Activated CD8-positive, alpha-beta T cell treated with anti-CD3 and anti-CD28 coated beads, Interleukin-2, amount 10 ng/mL, durations not matched to agents 7 days and 5 days (primary cell): Measurements from ENCODE around the gene TBC1D4. TPM values are rescaled to one million over a fixed set of nuclear protein-coding genes. Genes with fewer than 3 reads are reported as not detected.

ENCODE experiments used
- ATAC-seq: fragments of 150-1000 bp; cut with Tn5 transposase; one replicate; pipeline ENCODE4 v1.10.0; 2021; ENCODE audit warnings: moderate library complexity
- CTCF ChIA-PET: fragments of 350-600 bp; sonication (Branson Sonifier 250); formaldehyde crosslinking; loops from one replicate; lab custom pipeline; 2021; ENCODE audit warnings: antibody characterized with exemption; lab: Charles Lee
- POLR2A ChIA-PET: fragments of 350-600 bp; sonication (Branson Sonifier 250); formaldehyde crosslinking; loops from one replicate; lab custom pipeline; 2021; ENCODE audit warnings: antibody characterized with exemption; lab: Charles Lee
- DNase-seq: peaks from one replicate; pipeline ENCODE4 v3.0.0-alpha.2; 2020
- H3K27ac Mint-ChIP-seq: one replicate; pipeline ENCODE4 v1.8.0; 2021; ENCODE audit warnings: mild to moderate bottlenecking, mixed read lengths
- H3K27me3 Mint-ChIP-seq: one replicate; pipeline ENCODE4 v1.8.0; 2021; ENCODE audit warnings: low read depth, mixed read lengths
- H3K36me3 Mint-ChIP-seq: one replicate; pipeline ENCODE4 v1.8.0; 2021; ENCODE audit warnings: low read depth, mixed read lengths
- H3K4me1 Mint-ChIP-seq: one replicate; pipeline ENCODE4 v1.8.0; 2021; ENCODE audit warnings: low read depth, mixed read lengths
- H3K4me3 Mint-ChIP-seq: one replicate; pipeline ENCODE4 v1.8.0; 2021; ENCODE audit warnings: mild to moderate bottlenecking, mixed read lengths
- H3K9me3 Mint-ChIP-seq: one replicate; pipeline ENCODE4 v1.8.0; 2022; ENCODE audit warnings: mixed read lengths; ENCODE audit not compliant: insufficient read depth
- total RNA-seq, 2 experiments: library from RNA; stranded (reverse); gene quantifications; one replicate each; pipeline ENCODE4 v1.2.3, GENCODE V29; 2021

Gene TBC1D4
- total RNA-seq, 2 experiments from 2014 or later = 12.7 to 13.4 TPM

- ChIA-PET CTCF (interaction anchor here (1.5 kb wide), 1 partner anchor 34 kb away, joined by 4 read pairs; no protein-coding TSS in a partner anchor), POLR2A (no interaction called here)
- DNase-seq (no peak), ATAC-seq (no peak)
- Mint-ChIP-seq H3K36me3 (no peaks in the 10 kb centered on the region), H3K27me3 (no peaks in the 10 kb centered on the region), H3K27ac (no peak overlapping the region), H3K4me3 (no peak overlapping the region), H3K4me1 (no peaks in the 10 kb centered on the region), H3K9me3 (no peaks in the 10 kb centered on the region)
These were observed 69.9 kb downstream of the TBC1D4 start for GRCh38 chr13:75411924-75412537.

GRCh38 chr13:75410207-75410606 is 71.8 kb downstream of the TBC1D4 start:
- H3K4me3 Mint-ChIP-seq = no peak overlapping the region
- H3K9me3 Mint-ChIP-seq = no peaks in the 10 kb centered on the region
- no peak for DNase-seq
- H3K27ac Mint-ChIP-seq = no peak overlapping the region
- no peaks in the 10 kb centered on the region for H3K36me3 Mint-ChIP-seq
- POLR2A ChIA-PET = no interaction called here
- CTCF ChIA-PET = no interaction called here
- no peaks in the 10 kb centered on the region for H3K27me3 Mint-ChIP-seq
- H3K4me1 Mint-ChIP-seq = no peaks in the 10 kb centered on the region
- no peak for ATAC-seq

- H3K36me3 Mint-ChIP-seq = no peaks in the 10 kb centered on the region
- no peaks in the 10 kb centered on the region for H3K4me1 Mint-ChIP-seq
- no peak overlapping the region for H3K27ac Mint-ChIP-seq
- ChIA-PET CTCF (no interaction called here), POLR2A (no interaction called here)
- ATAC-seq (no peak), DNase-seq (no peak)
- H3K27me3 Mint-ChIP-seq = peaks cover 7% of the 10 kb centered on the region
- no peak overlapping the region for H3K4me3 Mint-ChIP-seq
- no peaks in the 10 kb centered on the region for H3K9me3 Mint-ChIP-seq
These were observed 74.0 kb downstream of the TBC1D4 start for GRCh38 chr13:75407998-75408397.

GRCh38 chr13:75407473-75407872 is 74.5 kb downstream of the TBC1D4 start:
- Mint-ChIP-seq H3K27me3 (peaks cover 7% of the 10 kb centered on the region), H3K9me3 (no peaks in the 10 kb centered on the region), H3K36me3 (no peaks in the 10 kb centered on the region), H3K4me1 (no peaks in the 10 kb centered on the region), H3K4me3 (no peak overlapping the region), H3K27ac (no peak overlapping the region)
- ATAC-seq (no peak), DNase-seq (no peak)
- ChIA-PET POLR2A (no interaction called here), CTCF (no interaction called here)

GRCh38 chr13:75405976-75406703 is 75.8 kb downstream of the TBC1D4 start:
- ChIA-PET CTCF (no interaction called here), POLR2A (no interaction called here)
- H3K36me3 Mint-ChIP-seq = no peaks in the 10 kb centered on the region
- H3K4me1 Mint-ChIP-seq = no peaks in the 10 kb centered on the region
- ATAC-seq (no peak), DNase-seq (no peak)
- peaks cover 9% of the 10 kb centered on the region for H3K27me3 Mint-ChIP-seq
- H3K4me3 Mint-ChIP-seq = no peak overlapping the region
- H3K9me3 Mint-ChIP-seq = no peaks in the 10 kb centered on the region
- no peak overlapping the region for H3K27ac Mint-ChIP-seq

- Mint-ChIP-seq H3K27ac (no peak overlapping the region), H3K4me1 (no peaks in the 10 kb centered on the region), H3K36me3 (no peaks in the 10 kb centered on the region), H3K9me3 (no peaks in the 10 kb centered on the region), H3K27me3 (peaks cover 9% of the 10 kb centered on the region), H3K4me3 (no peak overlapping the region)
- ChIA-PET POLR2A (no interaction called here), CTCF (no interaction called here)
- ATAC-seq = no peak
- DNase-seq = no peak
These were observed 77.2 kb downstream of the TBC1D4 start for GRCh38 chr13:75404726-75405125.

- no peak for ATAC-seq
- Mint-ChIP-seq H3K9me3 (no peaks in the 10 kb centered on the region), H3K4me3 (no peak overlapping the region), H3K27ac (no peak overlapping the region), H3K36me3 (no peaks in the 10 kb centered on the region), H3K27me3 (peaks cover 9% of the 10 kb centered on the region), H3K4me1 (no peaks in the 10 kb centered on the region)
- CTCF ChIA-PET = interaction anchor here (0.8 to 1.2 kb wide), 3 partner anchors 27 to 31 kb away, joined by 3 to 4 read pairs (median 3); no protein-coding TSS in a partner anchor
- DNase-seq = no peak
- POLR2A ChIA-PET = no interaction called here
These were observed 79.2 kb downstream of the TBC1D4 start for GRCh38 chr13:75402787-75403186.

- POLR2A ChIA-PET = no interaction called here
- Mint-ChIP-seq H3K9me3 (no peaks in the 10 kb centered on the region), H3K36me3 (no peaks in the 10 kb centered on the region), H3K4me3 (no peak overlapping the region), H3K27ac (no peak overlapping the region), H3K4me1 (no peaks in the 10 kb centered on the region), H3K27me3 (peaks cover 9% of the 10 kb centered on the region)
- no peak for ATAC-seq
- no peak for DNase-seq
- CTCF ChIA-PET = no interaction called here
These were observed 81.2 kb downstream of the TBC1D4 start for GRCh38 chr13:75400775-75401174.

GRCh38 chr13:75399879-75400217 is 82.1 kb downstream of the TBC1D4 start:
- ATAC-seq (no peak), DNase-seq (no peak)
- CTCF ChIA-PET = no interaction called here
- no peak overlapping the region for H3K27ac Mint-ChIP-seq
- H3K27me3 Mint-ChIP-seq = peaks cover 9% of the 10 kb centered on the region
- no peaks in the 10 kb centered on the region for H3K4me1 Mint-ChIP-seq
- H3K36me3 Mint-ChIP-seq = no peaks in the 10 kb centered on the region
- POLR2A ChIA-PET = no interaction called here
- H3K4me3 Mint-ChIP-seq = no peak overlapping the region
- H3K9me3 Mint-ChIP-seq = no peaks in the 10 kb centered on the region

GRCh38 chr13:75399168-75399878 is 82.6 kb downstream of the TBC1D4 start:
- no peak for DNase-seq
- no peak overlapping the region for H3K4me3 Mint-ChIP-seq

GRCh38 chr13:75398072-75398471 is 83.9 kb downstream of the TBC1D4 start:
- H3K4me3 Mint-ChIP-seq = no peak overlapping the region
- ChIA-PET CTCF (interaction anchor here (1.4 kb wide), 1 partner anchor 25 kb away, joined by 5 read pairs; no protein-coding TSS in a partner anchor), POLR2A (no interaction called here)
- H3K36me3 Mint-ChIP-seq = no peaks in the 10 kb centered on the region
- ATAC-seq = no peak
- H3K9me3 Mint-ChIP-seq = no peaks in the 10 kb centered on the region
- no peak for DNase-seq
- H3K27me3 Mint-ChIP-seq = peaks cover 3% of the 10 kb centered on the region
- H3K27ac Mint-ChIP-seq = no peak overlapping the region
- no peaks in the 10 kb centered on the region for H3K4me1 Mint-ChIP-seq

More at GRCh38 chr13:75399168-75399878, 82.6 kb downstream of the TBC1D4 start:
- peaks cover 8% of the 10 kb centered on the region for H3K27me3 Mint-ChIP-seq
- no peaks in the 10 kb centered on the region for H3K4me1 Mint-ChIP-seq
- no peak for ATAC-seq
- CTCF ChIA-PET = no interaction called here
- no peak overlapping the region for H3K27ac Mint-ChIP-seq
- no peaks in the 10 kb centered on the region for H3K36me3 Mint-ChIP-seq
- POLR2A ChIA-PET = no interaction called here
- no peaks in the 10 kb centered on the region for H3K9me3 Mint-ChIP-seq

GRCh38 chr13:75395901-75396300 is 86.1 kb downstream of the TBC1D4 start:
- Mint-ChIP-seq H3K4me3 (no peak overlapping the region), H3K9me3 (no peaks in the 10 kb centered on the region), H3K27me3 (no peaks in the 10 kb centered on the region), H3K27ac (no peak overlapping the region), H3K36me3 (no peaks in the 10 kb centered on the region), H3K4me1 (no peaks in the 10 kb centered on the region)
- ChIA-PET CTCF (no interaction called here), POLR2A (no interaction called here)
- ATAC-seq (no peak), DNase-seq (no peak)
